Stimulated activated CD8-positive, alpha-beta memory T cell treated with anti-CD3 and anti-CD28 coated beads, Interleukin-12 subunit alpha, Interleukin-12 subunit beta, amount 100 ng/mL, for 4 hours (primary cell): ENCODE data around the gene TFE3.
"Not testable (repeated sequence)": the region's sequence is repeated elsewhere in the genome, so short reads cannot be mapped to it uniquely, and the experiment has no call there.

Experiments
- DNase-seq: peaks from one replicate; pipeline ENCODE4 v3.0.0-alpha.2; 2020; ENCODE audit warnings: low read depth

Gene TFE3

GRCh38 chrX:49001521-49002090 is 41.6 kb downstream of the TFE3 start:
- peak; percentile 18 for DNase-seq

DNA sequence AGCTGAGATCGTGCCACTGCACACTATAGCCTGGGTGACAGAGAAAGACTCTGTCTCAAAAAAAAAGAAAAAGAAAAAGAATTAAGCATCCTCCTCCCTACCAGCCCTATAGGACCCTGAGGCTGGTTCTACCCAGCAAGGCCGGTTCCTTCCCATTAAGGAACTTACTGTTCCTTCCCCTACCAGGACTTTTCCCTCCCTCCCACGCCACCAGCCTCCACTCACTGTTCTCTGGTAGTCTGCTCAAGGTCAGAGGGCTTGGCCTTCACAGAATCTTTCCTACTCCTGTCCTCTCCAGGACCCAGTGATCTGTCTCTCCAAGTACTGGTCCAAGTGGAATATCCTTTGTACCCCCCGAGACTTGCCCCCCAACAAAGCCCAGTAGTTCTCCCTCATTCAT is 42.5 kb downstream of the TFE3 start:
- DNase-seq: no peak

DNA sequence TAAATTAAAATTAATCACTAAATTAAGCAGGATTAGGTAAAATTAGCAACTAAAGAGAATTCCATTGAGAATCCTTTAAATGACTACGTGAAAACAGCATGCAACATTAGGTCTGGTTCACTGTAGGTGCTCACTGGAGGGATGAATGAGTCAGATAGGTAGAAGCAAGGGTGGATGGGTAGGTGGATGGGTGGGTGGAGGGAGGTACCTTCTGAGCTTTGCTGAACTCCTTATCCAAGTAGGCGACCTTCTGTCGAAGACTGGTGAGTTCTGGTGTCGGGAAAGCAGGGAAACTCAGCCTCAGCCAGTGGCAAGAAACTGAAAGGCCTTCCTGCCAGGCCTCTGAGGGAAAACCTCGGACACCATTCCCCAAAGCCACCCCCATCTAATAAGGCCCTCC is 44.1 kb downstream of the TFE3 start:
- DNase-seq: no peak

GRCh38 chrX:48998391-48998790 is 44.8 kb downstream of the TFE3 start:
- no peak for DNase-seq

- DNase-seq: no peak
These were observed 45.3 kb downstream of the TFE3 start for GRCh38 chrX:48997865-48998264.

DNA sequence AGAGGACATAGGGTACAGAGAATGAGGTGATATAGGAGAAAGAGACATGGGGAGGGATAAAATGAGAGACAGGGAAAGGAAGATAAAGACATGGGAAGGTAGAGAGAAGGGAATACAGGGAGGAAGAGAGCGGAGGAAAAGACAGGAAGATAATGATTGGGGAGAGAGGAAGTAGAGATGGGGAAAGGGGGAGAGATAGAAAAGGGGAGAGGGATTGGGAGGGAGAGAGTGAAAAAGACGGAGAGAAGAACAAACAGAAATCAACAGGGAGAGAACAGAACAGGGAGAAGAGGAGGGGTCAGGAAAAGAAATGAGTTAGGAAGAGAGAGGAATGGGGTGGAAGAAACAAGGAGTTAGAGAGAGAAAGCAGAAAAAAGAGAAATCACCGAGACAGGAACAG is 45.7 kb downstream of the TFE3 start:
- no peak for DNase-seq

DNA sequence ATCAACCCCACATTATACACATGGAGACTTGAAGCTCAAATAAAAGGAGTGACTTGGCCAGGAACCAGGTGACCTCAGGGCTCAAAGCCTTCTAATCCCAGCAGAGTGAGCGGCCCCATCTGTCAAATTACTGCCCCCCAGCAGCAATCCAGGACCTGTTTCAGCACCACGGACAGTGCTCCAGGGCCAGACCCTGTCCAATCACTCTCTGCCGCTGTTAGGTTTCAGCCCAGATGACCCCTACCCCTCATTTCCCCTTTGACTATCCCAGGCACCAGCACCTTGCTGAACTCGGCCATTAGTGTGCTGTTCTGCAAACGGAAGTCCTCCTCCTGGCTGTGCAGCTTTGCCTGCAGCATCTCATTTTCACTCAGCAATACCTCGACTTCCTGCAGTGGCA is 46.2 kb downstream of the TFE3 start:
- DNase-seq: no peak

- no peak for DNase-seq
These were observed 50.8 kb downstream of the TFE3 start for GRCh38 chrX:48992341-48992740.

- DNase-seq: no peak
These were observed 53.7 kb downstream of the TFE3 start for GRCh38 chrX:48989483-48989882.

GRCh38 chrX:48983896-48984295 is 59.3 kb downstream of the TFE3 start:
- DNase-seq: no peak

- no peak for DNase-seq
These were observed 60.1 kb downstream of the TFE3 start for GRCh38 chrX:48983081-48983480.

DNA sequence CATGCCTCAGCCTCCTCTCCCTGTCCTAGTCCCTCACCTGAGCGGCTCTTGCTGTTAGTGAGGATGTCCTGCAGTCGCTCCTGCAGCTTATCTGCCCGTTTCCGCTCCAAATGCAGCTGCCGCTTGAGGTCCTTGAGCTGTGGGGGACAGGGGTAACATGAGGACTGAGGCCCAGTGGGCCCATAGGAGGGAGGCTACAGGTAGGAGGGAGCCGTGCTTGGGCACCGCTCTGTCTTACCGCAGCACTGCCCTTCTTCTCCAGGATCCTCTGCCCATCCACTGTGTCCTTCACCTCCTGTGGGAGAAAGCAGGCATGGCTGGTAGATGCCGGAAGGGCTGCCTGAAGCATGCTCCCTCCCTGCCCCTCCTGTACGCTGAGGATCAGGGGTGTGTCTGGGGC is 62.0 kb downstream of the TFE3 start:
- DNase-seq: no peak

GRCh38 chrX:48980341-48980740 is 62.8 kb downstream of the TFE3 start:
- DNase-seq: not testable (repeated sequence)
